Activated B cell treated with CpG ODN at 0.5 μM for 24 hours (primary cell): ENCODE measurements around the gene PLAAT4. TPM values are rescaled to one million over a fixed set of nuclear protein-coding genes. Genes with fewer than 3 reads are reported as not detected.
"Not testable (repeated sequence)": the region's sequence is repeated elsewhere in the genome, so short reads cannot be mapped to it uniquely, and the experiment has no call there.

Source experiments
- ATAC-seq: fragments of 200-7000 bp; cut with Tn5 transposase; one replicate; pipeline ENCODE4 v1.10.0; 2021; ENCODE audit warnings: low read depth, mild to moderate bottlenecking, moderate library complexity
- CTCF ChIA-PET: fragments of 350-600 bp; sonication (Branson Sonifier 250); formaldehyde crosslinking; loops from one replicate; lab custom pipeline; 2021; ENCODE audit warnings: antibody characterized with exemption; lab: Charles Lee
- POLR2A ChIA-PET: fragments of 350-600 bp; sonication (Branson Sonifier 250); formaldehyde crosslinking; loops from one replicate; lab custom pipeline; 2021; ENCODE audit warnings: antibody characterized with exemption; lab: Charles Lee
- DNase-seq: peaks from one replicate; pipeline ENCODE4 v3.0.0; 2022
- H3K27ac Mint-ChIP-seq: one replicate; pipeline ENCODE4 v1.8.0; 2020; ENCODE audit warnings: mixed read lengths
- H3K27me3 Mint-ChIP-seq: one replicate; pipeline ENCODE4 v1.8.0; 2021; ENCODE audit warnings: mixed read lengths
- H3K36me3 Mint-ChIP-seq: one replicate; pipeline ENCODE4 v1.8.0; 2021; ENCODE audit warnings: low read depth, mixed read lengths
- H3K4me1 Mint-ChIP-seq: one replicate; pipeline ENCODE4 v1.8.0; 2021; ENCODE audit warnings: mixed read lengths
- H3K4me3 Mint-ChIP-seq: one replicate; pipeline ENCODE4 v1.8.0; 2020; ENCODE audit warnings: mild to moderate bottlenecking, mixed read lengths
- H3K9me3 Mint-ChIP-seq: one replicate; pipeline ENCODE4 v1.8.0; 2020; ENCODE audit warnings: mixed read lengths
- intact Hi-C: fragments of 100-400 bp; cut with micrococcal nuclease; formaldehyde crosslinking; loops from one replicate; pipeline ENCODE4 v1.15.1; 2024
- total RNA-seq: library from RNA; stranded (reverse); gene quantifications from 2 replicates; pipeline ENCODE4 v1.2.3, GENCODE V29; 2022
- TF ChIP-seq, protein P1 (sequence below): fragments of 200-600 bp; IDR thresholded peaks from one replicate; pipeline ENCODE4 v1.8.0; 2022; ENCODE audit warnings: antibody characterized with exemption, mild to moderate bottlenecking

Gene PLAAT4
- total RNA-seq, 1 donor from 2014 or later = 4.7 TPM

DNA sequence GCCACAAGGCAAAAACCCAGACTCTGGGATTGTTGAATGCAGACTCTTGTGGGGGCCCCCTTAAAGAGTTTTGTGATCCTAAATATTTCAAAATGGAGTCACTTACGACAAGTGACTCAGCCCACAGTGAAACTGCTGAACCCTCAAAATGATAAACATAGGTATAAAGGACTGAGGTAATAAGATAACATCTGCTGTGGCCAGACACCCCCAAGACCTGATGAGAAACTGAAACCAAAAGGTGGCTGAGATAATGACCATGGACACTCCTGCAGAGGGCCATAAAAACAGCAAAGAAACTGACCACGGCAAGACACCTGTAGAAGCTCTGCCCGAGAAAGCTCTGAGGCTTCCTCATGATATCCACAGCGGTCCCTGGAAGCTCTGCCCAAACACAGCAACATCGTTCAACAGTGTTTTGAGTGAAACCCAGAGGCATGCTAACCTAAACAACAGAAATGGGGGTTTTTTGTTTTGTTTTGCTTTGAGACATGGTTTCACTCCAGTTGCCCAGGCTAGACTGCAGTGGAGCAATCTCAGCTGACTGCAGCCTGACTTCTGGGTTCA, 1.6 kb upstream of the PLAAT4 start:
- CTCF ChIA-PET = no interaction called here
- Mint-ChIP-seq H3K4me1 (peaks cover 42% of the 10 kb centered on the region), H3K27ac (no peak overlapping the region), H3K36me3 (no peaks in the 10 kb centered on the region), H3K9me3 (no peaks in the 10 kb centered on the region), H3K4me3 (no peak overlapping the region), H3K27me3 (peaks cover 3% of the 10 kb centered on the region)
- TF ChIP-seq, protein P1, sequence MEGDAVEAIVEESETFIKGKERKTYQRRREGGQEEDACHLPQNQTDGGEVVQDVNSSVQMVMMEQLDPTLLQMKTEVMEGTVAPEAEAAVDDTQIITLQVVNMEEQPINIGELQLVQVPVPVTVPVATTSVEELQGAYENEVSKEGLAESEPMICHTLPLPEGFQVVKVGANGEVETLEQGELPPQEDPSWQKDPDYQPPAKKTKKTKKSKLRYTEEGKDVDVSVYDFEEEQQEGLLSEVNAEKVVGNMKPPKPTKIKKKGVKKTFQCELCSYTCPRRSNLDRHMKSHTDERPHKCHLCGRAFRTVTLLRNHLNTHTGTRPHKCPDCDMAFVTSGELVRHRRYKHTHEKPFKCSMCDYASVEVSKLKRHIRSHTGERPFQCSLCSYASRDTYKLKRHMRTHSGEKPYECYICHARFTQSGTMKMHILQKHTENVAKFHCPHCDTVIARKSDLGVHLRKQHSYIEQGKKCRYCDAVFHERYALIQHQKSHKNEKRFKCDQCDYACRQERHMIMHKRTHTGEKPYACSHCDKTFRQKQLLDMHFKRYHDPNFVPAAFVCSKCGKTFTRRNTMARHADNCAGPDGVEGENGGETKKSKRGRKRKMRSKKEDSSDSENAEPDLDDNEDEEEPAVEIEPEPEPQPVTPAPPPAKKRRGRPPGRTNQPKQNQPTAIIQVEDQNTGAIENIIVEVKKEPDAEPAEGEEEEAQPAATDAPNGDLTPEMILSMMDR = no peak
- ATAC-seq (no peak), DNase-seq (no peak)
- intact Hi-C loops = no loop called here
- POLR2A ChIA-PET = no interaction called here

DNA sequence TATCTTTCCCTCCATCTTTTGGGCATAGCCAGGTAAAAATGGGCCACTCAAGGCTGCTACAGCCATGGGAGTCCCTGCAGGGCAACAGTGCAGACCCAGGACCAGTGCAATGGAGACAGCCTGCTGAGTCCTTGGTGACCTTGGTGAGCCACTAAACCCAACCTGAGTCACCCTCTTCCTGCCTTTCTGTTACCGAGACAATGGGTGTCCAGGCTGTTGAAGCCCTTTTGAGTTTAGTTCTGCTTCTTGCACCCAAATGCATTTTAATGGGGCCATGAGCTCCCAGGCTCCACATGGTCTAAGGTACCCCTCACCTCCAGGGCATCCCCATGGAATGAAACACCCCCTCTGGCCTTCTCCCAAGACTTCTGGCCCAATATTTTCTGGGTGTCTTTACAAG, 874 bp upstream of the PLAAT4 start:
- intact Hi-C loops = loop anchor here (2.0 kb wide), 1 partner anchor 31 kb away; no protein-coding TSS in a partner anchor
- ATAC-seq = no peak
- CTCF ChIA-PET = interaction anchor here (1.3 kb wide), 1 partner anchor 16 kb away, joined by 4 read pairs; no protein-coding TSS in a partner anchor
- POLR2A ChIA-PET = interaction anchor here (0.6 kb wide), 1 partner anchor 1031 kb away, joined by 3 read pairs; no protein-coding TSS in a partner anchor
- Mint-ChIP-seq H3K4me1 (peaks cover 42% of the 10 kb centered on the region), H3K27me3 (peaks cover 3% of the 10 kb centered on the region), H3K4me3 (peak overlapping the region; percentile 15), H3K27ac (no peak overlapping the region), H3K36me3 (no peaks in the 10 kb centered on the region), H3K9me3 (no peaks in the 10 kb centered on the region)
- no peak for DNase-seq
- TF ChIP-seq, protein P1 = no peak

DNA sequence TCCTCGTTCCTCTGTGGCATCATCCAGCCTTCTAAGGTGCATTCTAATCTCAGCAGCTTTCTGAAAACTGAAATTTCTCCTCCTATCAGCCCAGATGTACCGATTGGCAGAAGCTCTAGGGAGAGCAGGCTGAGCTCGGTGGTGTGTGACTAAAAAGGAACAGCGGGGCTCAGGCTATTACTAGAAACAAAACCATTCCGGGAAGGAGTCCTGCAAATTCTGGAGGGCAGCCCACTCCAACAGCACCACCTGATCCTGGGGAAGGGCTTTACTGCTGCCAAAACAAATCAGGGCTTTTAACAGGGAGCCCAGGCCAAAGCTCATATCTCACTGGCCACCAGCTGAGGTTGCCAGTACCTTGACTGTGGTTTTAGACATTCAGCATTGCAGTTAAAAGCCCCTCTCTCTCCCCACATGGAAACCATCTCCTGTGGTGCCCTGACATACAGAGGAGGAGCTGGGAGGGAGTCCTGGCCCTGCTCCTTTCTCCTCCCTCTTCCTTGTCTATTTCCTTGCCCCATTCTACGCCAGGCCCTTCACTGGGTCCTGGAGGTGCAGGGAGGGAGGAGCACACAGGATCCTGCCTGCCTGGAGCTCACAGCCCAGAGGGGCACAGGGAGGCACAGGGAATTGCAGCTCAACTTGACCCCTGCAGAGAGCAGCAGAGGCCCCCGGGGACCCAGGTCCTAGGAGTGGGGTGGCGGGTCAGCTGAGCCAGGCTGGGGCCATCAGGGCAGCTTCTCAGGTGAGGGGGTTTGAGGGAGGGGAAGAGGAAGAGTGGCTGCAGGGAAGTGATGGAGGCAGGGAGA, 889 bp downstream of the PLAAT4 start:
- TF ChIP-seq, protein P1 = no peak
- Mint-ChIP-seq H3K4me1 (peaks cover 28% of the 10 kb centered on the region), H3K36me3 (no peaks in the 10 kb centered on the region), H3K9me3 (no peaks in the 10 kb centered on the region), H3K27ac (peak overlapping the region; percentile 46), H3K27me3 (peaks cover 3% of the 10 kb centered on the region), H3K4me3 (peak overlapping the region; percentile 84)
- CTCF ChIA-PET = interaction anchor here (1.1 kb wide), 1 partner anchor 101 kb away, joined by 3 read pairs; no protein-coding TSS in a partner anchor
- DNase-seq (no peak), ATAC-seq (peak; percentile 34)
- POLR2A ChIA-PET = no interaction called here
- intact Hi-C loops = loop anchor here (2.0 kb wide), 1 partner anchor 29 kb away; no protein-coding TSS in a partner anchor

DNA sequence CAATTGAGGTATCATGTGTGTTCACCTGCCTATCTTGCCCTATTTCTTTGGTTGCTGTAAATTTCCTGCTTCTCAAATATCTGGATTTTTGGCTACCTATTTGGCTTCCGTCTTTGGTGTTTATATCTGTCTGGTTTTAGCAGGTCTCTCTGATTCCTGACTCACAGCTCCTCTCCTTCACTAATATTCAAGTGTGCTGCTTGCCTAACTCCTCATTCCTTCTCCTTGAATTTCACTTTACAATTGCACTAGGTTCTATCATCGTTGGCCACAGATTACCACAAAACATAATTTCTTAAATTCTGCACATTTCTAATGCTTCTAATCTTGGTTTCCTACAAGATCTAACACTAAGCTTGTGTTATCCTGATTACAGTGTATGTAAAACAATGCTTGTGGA, 5.9 kb downstream of the PLAAT4 start:
- POLR2A ChIA-PET, H3K27me3 Mint-ChIP-seq, H3K9me3 Mint-ChIP-seq, H3K27ac Mint-ChIP-seq, H3K36me3 Mint-ChIP-seq, intact Hi-C loops, ATAC-seq, H3K4me3 Mint-ChIP-seq, DNase-seq, CTCF ChIA-PET: not testable (repeated sequence)
- H3K4me1 Mint-ChIP-seq = peaks cover 16% of the 10 kb centered on the region

DNA sequence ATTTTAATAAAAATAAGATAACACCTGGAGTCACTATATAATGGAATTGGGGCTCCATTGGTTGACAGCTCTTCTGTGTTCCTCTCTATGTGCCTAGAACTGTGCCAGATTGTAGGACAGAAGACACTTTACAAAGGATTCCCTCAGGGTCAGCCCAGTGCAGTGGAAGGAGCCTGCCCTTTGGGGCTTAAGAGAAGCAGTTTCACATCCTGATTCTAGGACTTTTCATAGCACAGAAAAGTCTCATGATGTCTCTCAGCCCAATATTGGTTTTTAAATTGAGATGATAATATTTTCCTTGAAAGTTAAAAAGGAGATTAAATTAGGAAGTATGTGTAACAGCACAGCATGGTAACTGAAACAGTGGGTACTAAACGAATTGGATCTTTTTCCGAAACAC, 7.1 kb downstream of the PLAAT4 start:
- H3K9me3 Mint-ChIP-seq = no peaks in the 10 kb centered on the region
- TF ChIP-seq, protein P1 = no peak
- intact Hi-C loops = loop anchor here (2.0 kb wide), 1 partner anchor 23 kb away; no protein-coding TSS in a partner anchor
- no peak overlapping the region for H3K4me3 Mint-ChIP-seq
- no peaks in the 10 kb centered on the region for H3K27me3 Mint-ChIP-seq
- ChIA-PET CTCF (no interaction called here), POLR2A (no interaction called here)
- peaks cover 13% of the 10 kb centered on the region for H3K4me1 Mint-ChIP-seq
- DNase-seq (no peak), ATAC-seq (peak; percentile 60)
- peaks cover 6% of the 10 kb centered on the region for H3K36me3 Mint-ChIP-seq
- H3K27ac Mint-ChIP-seq = no peak overlapping the region
